HG03280 (cell line): ENCODE data around the gene SDR9C7.
"Not testable (repeated sequence)": the region's sequence is repeated elsewhere in the genome, so short reads cannot be mapped to it uniquely, and the experiment has no call there.

Source experiments
- ATAC-seq: cut with Tn5 transposase; IDR thresholded peaks from one replicate; pipeline ENCODE4 v1.9.1; 2021; ENCODE audit warnings: mild to moderate bottlenecking, moderate library complexity; ENCODE audit not compliant: unreplicated experiment

Gene SDR9C7

DNA sequence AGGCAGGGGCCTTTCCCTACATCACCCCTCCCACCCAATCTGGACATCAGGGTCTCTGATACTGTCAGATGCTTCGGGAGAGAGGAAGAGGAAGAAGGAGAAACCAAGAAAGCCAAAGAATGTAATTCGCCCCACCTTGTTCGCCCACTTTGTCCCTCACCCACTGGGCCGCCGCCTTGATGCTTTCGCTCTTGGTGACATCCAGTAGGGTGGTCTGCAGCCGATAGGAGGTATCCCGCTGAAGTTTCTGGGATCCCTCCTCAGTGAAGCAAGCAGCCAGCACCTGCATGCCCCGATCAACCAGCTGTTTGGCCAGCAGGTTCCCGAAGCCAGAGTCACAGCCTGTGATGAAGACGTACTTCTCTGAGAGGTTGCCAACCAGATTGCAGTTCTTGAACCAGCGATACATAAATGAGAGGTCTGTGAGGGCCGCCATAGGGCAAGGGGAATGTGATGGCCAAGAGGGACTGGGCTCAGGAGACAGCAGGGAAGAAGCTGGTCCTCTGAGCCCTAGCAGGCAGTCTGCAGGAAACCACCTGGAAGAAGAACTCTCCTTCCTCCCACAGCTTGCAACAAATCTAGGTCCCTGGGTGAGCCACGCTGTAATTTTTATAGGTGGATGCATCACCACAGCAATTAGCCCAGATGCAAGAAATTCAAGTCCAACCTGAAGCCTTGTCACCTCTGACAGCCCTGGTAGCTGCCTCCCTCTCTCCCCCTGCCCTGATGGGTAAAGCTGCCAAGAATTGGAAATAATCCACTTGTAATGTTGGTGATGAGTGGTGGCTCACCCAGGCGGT is at the start of gene SDR9C7:
Gene SDR9C7 (minus strand): TSS at position 583 of the 800 bp plus-strand sequence. CDS start 147 bp downstream, at position 436.
- no peak for ATAC-seq

GRCh38 chr12:56983386-56983785 is 49.2 kb upstream of the SDR9C7 start:
- ATAC-seq, result no peak

DNA sequence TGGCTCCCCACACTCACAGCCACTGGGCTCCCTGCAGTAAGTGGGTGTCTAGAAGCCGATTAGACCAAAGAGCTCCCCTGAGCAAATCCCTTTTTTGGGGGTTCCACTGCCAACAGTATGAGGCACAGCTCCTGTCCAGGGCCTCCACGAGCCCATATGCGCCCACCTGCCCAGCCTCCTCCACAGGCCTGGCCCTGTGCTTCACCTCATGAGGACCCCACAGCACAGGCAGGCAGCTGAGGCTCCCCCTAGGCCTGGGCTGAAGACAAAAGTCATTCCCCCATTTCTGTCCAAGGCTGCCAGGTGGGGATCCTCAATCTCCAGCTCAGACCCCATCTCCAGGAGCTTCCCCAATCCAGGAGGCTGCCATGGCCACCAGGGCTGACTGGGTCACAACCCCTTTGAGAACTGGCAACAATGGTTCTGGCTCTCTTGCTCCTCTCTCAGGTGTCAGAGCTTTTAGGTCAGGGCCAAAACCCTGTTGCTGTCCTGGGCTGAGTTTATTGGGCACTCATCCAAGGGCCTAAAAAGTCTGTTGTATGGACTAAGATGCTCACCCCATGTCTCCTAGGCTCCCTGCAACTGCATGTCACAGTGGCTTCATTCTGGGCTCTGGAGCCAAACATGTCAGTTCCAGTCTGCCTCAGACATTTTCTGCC is 48.5 kb upstream of the SDR9C7 start:
- ATAC-seq, result not testable (repeated sequence)

GRCh38 chr12:56980941-56981530 is 46.8 kb upstream of the SDR9C7 start:
- no peak for ATAC-seq

- no peak for ATAC-seq
Measured at GRCh38 chr12:56980268-56980667, 46.1 kb upstream of the SDR9C7 start.

DNA sequence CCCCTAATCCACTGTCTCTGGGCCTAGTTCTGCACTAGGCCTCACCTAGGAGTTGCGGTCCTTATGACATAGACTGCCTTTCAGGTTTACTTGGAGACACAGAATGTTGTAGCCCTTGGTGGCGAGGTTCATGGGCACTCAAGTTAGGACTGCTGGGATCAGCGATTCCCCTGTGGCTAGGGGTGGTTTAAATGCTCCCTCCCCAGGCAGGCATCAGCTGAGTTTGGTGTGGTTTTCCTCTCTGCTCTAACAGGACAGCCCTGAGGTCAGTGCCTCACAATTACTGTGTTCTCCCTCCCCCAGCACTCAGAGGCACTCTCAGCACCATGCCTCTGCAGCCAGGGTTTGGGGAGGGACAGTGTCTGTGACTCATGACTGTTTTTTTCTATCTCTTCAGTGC is 45.4 kb upstream of the SDR9C7 start:
- ATAC-seq, result no peak

GRCh38 chr12:56978397-56979138 is 44.4 kb upstream of the SDR9C7 start:
- ATAC-seq, result no peak

GRCh38 chr12:56977361-56977760 is 43.2 kb upstream of the SDR9C7 start:
- not testable (repeated sequence) for ATAC-seq

DNA sequence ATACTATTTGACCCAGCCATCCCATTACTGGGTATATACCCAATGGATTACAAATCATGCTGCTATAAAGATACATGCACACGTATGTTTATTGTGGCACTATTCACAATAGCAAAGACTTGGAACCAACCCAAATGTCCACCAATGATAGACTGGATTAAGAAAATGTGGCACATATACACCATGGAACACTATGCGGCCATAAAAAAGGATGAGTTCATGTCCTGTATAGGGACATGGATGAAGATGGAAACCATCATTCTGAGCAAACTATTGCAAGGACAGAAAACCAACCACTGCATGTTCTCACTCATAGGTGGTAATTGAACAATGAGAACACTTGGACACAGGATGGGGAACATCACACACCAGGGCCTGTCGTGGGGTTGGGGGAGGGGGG is 40.0 kb upstream of the SDR9C7 start:
- ATAC-seq, result not testable (repeated sequence)

- ATAC-seq, result not testable (repeated sequence)
Measured at GRCh38 chr12:56968910-56969309, 34.7 kb upstream of the SDR9C7 start.

DNA sequence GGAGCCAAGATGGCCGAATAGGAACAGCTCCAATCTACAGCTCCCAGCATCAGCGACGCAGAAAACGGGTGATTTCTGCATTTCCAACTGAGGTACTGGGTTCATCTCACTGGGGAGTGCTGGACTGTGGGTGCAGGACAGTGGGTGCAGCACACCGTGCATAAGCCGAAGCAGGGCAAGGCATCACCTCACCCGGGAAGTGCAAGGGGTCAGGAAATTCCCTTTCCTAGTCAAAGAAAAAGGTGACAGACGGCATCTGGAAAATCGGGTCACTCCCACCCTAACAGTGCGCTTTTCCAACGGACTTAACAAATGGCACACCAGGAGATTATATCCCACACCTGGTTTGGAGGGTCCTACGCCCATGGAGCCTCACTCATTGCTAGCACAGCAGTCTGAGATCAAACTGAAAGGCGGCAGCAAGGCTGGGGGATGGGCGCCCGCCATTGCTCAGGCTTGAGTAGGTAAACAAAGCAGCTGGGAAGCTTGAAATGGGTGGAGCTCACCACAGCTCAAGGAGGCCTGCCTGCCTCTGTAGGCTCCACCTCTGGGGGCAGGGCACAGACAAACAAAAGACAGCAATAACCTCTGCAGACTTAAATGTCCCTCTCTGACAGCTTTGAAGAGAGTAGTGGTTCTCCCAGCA is 31.9 kb upstream of the SDR9C7 start:
- not testable (repeated sequence) for ATAC-seq

DNA sequence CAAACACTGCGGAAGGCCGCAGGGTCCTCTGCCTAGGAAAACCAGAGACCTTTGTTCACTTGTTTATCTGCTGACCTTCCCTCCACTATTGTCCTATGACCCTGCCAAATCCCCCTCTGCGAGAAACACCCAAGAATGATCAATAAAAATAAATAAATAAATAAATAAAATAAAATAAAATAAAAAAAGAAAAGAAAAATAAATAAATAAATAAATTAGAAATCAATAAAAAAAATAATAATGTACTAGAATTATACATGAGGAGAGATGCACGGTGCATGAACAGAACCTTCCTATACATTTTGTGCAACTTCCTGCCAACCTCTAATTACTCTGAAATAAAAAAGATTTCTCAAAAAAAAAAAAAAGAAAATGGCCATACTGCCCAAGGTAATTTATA is 30.9 kb upstream of the SDR9C7 start:
- ATAC-seq, result not testable (repeated sequence)

- not testable (repeated sequence) for ATAC-seq
Measured at GRCh38 chr12:56963557-56963956, 29.3 kb upstream of the SDR9C7 start.

- not testable (repeated sequence) for ATAC-seq
Measured at GRCh38 chr12:56962247-56962646, 28.0 kb upstream of the SDR9C7 start.

- no peak for ATAC-seq
Measured at GRCh38 chr12:56958422-56958821, 24.2 kb upstream of the SDR9C7 start.

DNA sequence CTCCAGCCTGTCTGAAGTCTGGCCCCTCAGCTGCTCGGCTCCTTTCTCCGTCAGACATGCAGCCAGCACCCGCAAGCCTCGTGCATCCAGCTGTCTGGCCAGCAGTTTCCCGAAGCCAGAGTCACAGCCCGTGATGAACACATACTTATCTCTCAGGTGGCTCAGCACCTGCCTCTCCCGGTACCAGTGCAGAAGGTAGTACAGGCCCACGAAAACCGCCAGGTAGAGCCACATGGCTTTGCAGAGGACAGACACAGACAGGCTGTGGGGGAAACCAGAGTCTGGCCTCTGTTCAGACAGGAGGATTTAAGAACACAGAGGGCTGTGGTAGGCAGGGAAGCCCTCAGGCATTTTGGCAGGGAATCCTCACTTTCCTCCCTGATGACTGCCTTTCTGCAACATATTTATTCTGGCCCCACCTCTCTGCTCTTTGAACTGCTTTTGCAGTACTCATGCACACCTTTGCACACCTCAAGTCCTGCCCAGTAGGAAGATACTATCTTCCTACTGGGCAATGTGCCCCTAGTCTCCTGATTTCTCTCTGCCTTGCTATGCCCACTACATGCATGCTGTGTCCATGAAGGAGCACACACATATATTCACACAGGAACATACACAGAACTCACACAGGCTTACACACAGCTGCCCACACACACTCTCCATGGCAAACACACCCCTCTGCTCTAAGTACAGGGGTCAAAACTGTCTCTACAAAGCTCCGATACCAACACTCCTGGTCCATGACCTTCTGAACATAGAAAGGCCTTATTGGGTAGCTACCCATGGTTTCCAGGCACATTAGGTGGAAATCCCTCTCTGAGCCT is 23.2 kb upstream of the SDR9C7 start, which contains the start of gene RDH16:
Gene RDH16 (minus strand): TSS at position 380 of the 824 bp plus-strand sequence. CDS start 146 bp downstream, at position 234.
- ATAC-seq, result no peak

DNA sequence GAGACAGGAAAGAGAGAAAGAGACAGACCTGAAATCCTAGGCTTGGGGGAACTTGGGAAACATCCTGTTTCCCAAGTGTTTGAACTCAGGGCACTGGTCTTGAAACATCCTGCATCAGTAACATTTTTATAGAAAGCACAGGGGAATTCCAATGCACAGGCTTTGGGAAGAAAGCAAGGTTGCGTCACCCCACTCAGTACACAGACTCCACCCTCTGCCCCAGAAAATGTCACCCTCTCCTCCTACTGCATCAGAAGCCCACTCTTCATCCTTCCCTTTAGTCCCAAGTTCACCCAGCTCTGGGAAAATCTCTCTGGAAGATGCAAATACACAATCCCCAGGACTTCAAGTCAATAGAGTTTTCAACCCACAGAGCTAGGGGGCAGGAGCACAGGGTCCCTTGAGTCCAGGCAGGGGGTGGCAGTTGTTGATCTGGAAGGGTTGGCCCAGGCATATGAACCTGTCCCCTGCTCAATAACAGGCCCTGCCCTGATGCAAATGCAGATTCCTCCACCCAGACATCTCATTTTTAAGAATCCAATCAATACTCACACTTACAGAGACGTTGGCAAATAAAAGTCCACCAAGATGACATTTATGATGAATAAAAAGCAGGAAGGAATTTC is 21.5 kb upstream of the SDR9C7 start:
- ATAC-seq, result no peak

- ATAC-seq, result no peak
Measured at GRCh38 chr12:56954958-56955355, 20.7 kb upstream of the SDR9C7 start.
